SK-N-SH treated with all-trans-retinoic acid at 6 μM for 48 hours (cell line): ENCODE data around the gene PLEKHF1.

ENCODE experiments used
- ATAC-seq: fragments of 200-7000 bp; cut with Tn5 transposase; 3 replicates; pipeline ENCODE4 v1.9.1; 2020; ENCODE audit warnings: mild to moderate bottlenecking, moderate library complexity
- ARNTL ChIP-seq: fragments of 450-650 bp; formaldehyde crosslinking; IDR thresholded peaks from 2 replicates; pipeline ENCODE4 v1.5.0; 2020; ENCODE audit warnings: low read depth, mild to moderate bottlenecking, moderate library complexity, borderline replicate concordance
- BACH2 ChIP-seq: fragments of 250-450 bp; sonication (Bioruptor Pico); IDR thresholded peaks from 2 replicates; pipeline ENCODE4 v1.9.0; 2021; ENCODE audit warnings: mild to moderate bottlenecking, borderline replicate concordance
- CREB5 ChIP-seq: fragments of 250-450 bp; sonication (Bioruptor Pico); IDR thresholded peaks from 2 replicates; pipeline ENCODE4 v1.5.1; 2020; ENCODE audit warnings: low read depth, mild to moderate bottlenecking, moderate library complexity
- CSDC2 ChIP-seq: fragments of 250-450 bp; sonication (Bioruptor Pico); IDR thresholded peaks from 2 replicates; pipeline ENCODE4 v1.5.0; 2020; ENCODE audit warnings: mild to moderate bottlenecking, moderate library complexity
- CSRNP3 ChIP-seq: fragments of 250-450 bp; sonication (Bioruptor Pico); IDR thresholded peaks from 2 replicates; pipeline ENCODE4 v1.5.1; 2021; ENCODE audit warnings: mild to moderate bottlenecking, moderate library complexity
- ESRRG ChIP-seq: fragments of 250-450 bp; sonication (Bioruptor Pico); IDR thresholded peaks from 2 replicates; pipeline ENCODE4 v1.6.1; 2021; ENCODE audit warnings: mild to moderate bottlenecking
- GLIS3 ChIP-seq: fragments of 250-450 bp; sonication (Bioruptor Pico); IDR thresholded peaks from 2 replicates; pipeline ENCODE4 v1.5.0; 2020; ENCODE audit warnings: mild to moderate bottlenecking, moderate library complexity
- ISL1 ChIP-seq: fragments of 250-450 bp; sonication (Bioruptor Pico); IDR thresholded peaks from 2 replicates; pipeline ENCODE4 v2.1.2; 2022; ENCODE audit warnings: mild to moderate bottlenecking, moderate library complexity
- OSR1 ChIP-seq: fragments of 250-450 bp; sonication (Bioruptor Pico); IDR thresholded peaks from 2 replicates; pipeline ENCODE4 v1.8.0; 2022; ENCODE audit warnings: moderate library complexity, mild to moderate bottlenecking, inconsistent platforms
- PATZ1 ChIP-seq: fragments of 250-450 bp; sonication (Bioruptor Pico); IDR thresholded peaks from 2 replicates; pipeline ENCODE4 v1.8.0; 2020; ENCODE audit warnings: mild to moderate bottlenecking, moderate library complexity, borderline replicate concordance
- POU6F1 ChIP-seq: fragments of 250-450 bp; sonication (Bioruptor Pico); IDR thresholded peaks from 2 replicates; pipeline ENCODE4 v1.8.0; 2021; ENCODE audit warnings: low read depth, mild to moderate bottlenecking, moderate library complexity, borderline replicate concordance
- PPARA ChIP-seq: fragments of 250-450 bp; sonication (Bioruptor Pico); IDR thresholded peaks from 2 replicates; pipeline ENCODE4 v1.5.0; 2020; ENCODE audit warnings: mild to moderate bottlenecking, borderline replicate concordance
- RARB ChIP-seq: fragments of 250-450 bp; sonication (Bioruptor Pico); IDR thresholded peaks from 2 replicates; pipeline ENCODE4 v1.8.0; 2021; ENCODE audit warnings: mild to moderate bottlenecking, moderate library complexity
- SNAI2 ChIP-seq: fragments of 250-450 bp; sonication (Bioruptor Pico); IDR thresholded peaks from 2 replicates; pipeline ENCODE4 v1.5.0; 2020; ENCODE audit warnings: mild to moderate bottlenecking, moderate library complexity
- TCF4 ChIP-seq: fragments of 250-450 bp; sonication (Bioruptor Pico); IDR thresholded peaks from 2 replicates; pipeline ENCODE4 v1.8.0; 2021; ENCODE audit warnings: mild to moderate bottlenecking, moderate library complexity, borderline replicate concordance
- TOX ChIP-seq: fragments of 250-450 bp; sonication (Bioruptor Pico); IDR thresholded peaks from 2 replicates; pipeline ENCODE4 v1.8.0; 2021; ENCODE audit warnings: mild to moderate bottlenecking, moderate library complexity, borderline replicate concordance
- TSHZ2 ChIP-seq: fragments of 250-450 bp; sonication (Bioruptor Pico); IDR thresholded peaks from 2 replicates; pipeline ENCODE4 v1.5.0; 2020; ENCODE audit warnings: mild to moderate bottlenecking, moderate library complexity
- ZC3H10 ChIP-seq: fragments of 250-450 bp; sonication (Bioruptor Pico); IDR thresholded peaks from 2 replicates; pipeline ENCODE4 v1.5.1; 2021; ENCODE audit warnings: mild to moderate bottlenecking, moderate library complexity
- ZFP3 ChIP-seq: fragments of 250-450 bp; sonication (Bioruptor Pico); IDR thresholded peaks from 2 replicates; pipeline ENCODE4 v1.5.0; 2020; ENCODE audit warnings: mild to moderate bottlenecking, moderate library complexity
- ZFP30 ChIP-seq: fragments of 450-650 bp; formaldehyde crosslinking; IDR thresholded peaks from 2 replicates; pipeline ENCODE4 v1.5.0; 2022; ENCODE audit warnings: mild to moderate bottlenecking, moderate library complexity
- ZNF565 ChIP-seq: fragments of 450-650 bp; formaldehyde crosslinking; conservative IDR thresholded peaks from 2 replicates; pipeline ENCODE4 v1.5.0; 2020; ENCODE audit warnings: low read depth, mild to moderate bottlenecking, moderate library complexity
- ZNF70 ChIP-seq: fragments of 450-650 bp; formaldehyde crosslinking; IDR thresholded peaks from 2 replicates; pipeline ENCODE4 v1.5.0; 2020; ENCODE audit warnings: mild to moderate bottlenecking, moderate library complexity
- ZNF8 ChIP-seq: fragments of 450-650 bp; formaldehyde crosslinking; IDR thresholded peaks from 2 replicates; pipeline ENCODE4 v1.5.0; 2020; ENCODE audit warnings: mild to moderate bottlenecking, moderate library complexity

Gene PLEKHF1

GRCh38 chr19:29680447-29680846 lies 15.2 kb downstream of the PLEKHF1 start:
- ATAC-seq = no peak
- TF ChIP-seq CSRNP3 (CRISPR knock-in tag) = no peak

- no peak for ATAC-seq
- no peak for TF ChIP-seq CSRNP3 (CRISPR knock-in tag)
- TF ChIP-seq ZNF70 (CRISPR knock-in tag) = no peak
- TF ChIP-seq ARNTL (CRISPR knock-in tag) = no peak
- no peak for TF ChIP-seq SNAI2 (CRISPR knock-in tag)
- TF ChIP-seq ZFP3 = no peak
- TF ChIP-seq CREB5 (CRISPR knock-in tag) = no peak
- no peak for TF ChIP-seq ZNF8 (CRISPR knock-in tag)
- TF ChIP-seq ZFP30 (CRISPR knock-in tag) = no peak
- no peak for TF ChIP-seq CSDC2 (CRISPR knock-in tag)
- no peak for TF ChIP-seq TCF4 (CRISPR knock-in tag)
- no peak for TF ChIP-seq TOX (CRISPR knock-in tag)
Observed at GRCh38 chr19:29680937-29681336, 15.7 kb downstream of the PLEKHF1 start.

- no peak for ATAC-seq
- no peak for TF ChIP-seq CSDC2 (CRISPR knock-in tag)
- no peak for TF ChIP-seq ARNTL (CRISPR knock-in tag)
- no peak for TF ChIP-seq ZFP3
- no peak for TF ChIP-seq PATZ1 (CRISPR knock-in tag)
- TF ChIP-seq POU6F1 (CRISPR knock-in tag) = no peak
- no peak for TF ChIP-seq CSRNP3 (CRISPR knock-in tag)
- TF ChIP-seq ISL1 = no peak
- no peak for TF ChIP-seq RARB (CRISPR knock-in tag)
- no peak for TF ChIP-seq TCF4 (CRISPR knock-in tag)
- no peak for TF ChIP-seq ZNF565
- TF ChIP-seq GLIS3 = no peak
- TF ChIP-seq ZNF70 (CRISPR knock-in tag) = no peak
- TF ChIP-seq ZC3H10 (CRISPR knock-in tag) = no peak
- no peak for TF ChIP-seq CREB5 (CRISPR knock-in tag)
- TF ChIP-seq PPARA (CRISPR knock-in tag) = no peak
- no peak for TF ChIP-seq TOX (CRISPR knock-in tag)
- no peak for TF ChIP-seq ESRRG (CRISPR knock-in tag)
- TF ChIP-seq TSHZ2 (CRISPR knock-in tag) = no peak
- no peak for TF ChIP-seq BACH2
- TF ChIP-seq OSR1 (CRISPR knock-in tag) = no peak
Observed at GRCh38 chr19:29681422-29682235, 16.4 kb downstream of the PLEKHF1 start.
